Large intestine (tissue), 3 donors: ENCODE measurements around the gene FAM180A. TPM values are rescaled to one million over a fixed set of nuclear protein-coding genes. Genes with fewer than 3 reads are reported as not detected.

ENCODE experiments used
- DNase-seq, 2 donors: peaks; one replicate each; pipeline versions ENCODE4 v3.0.0 to v3.0.0-alpha.2; 2013
- H3K27ac ChIP-seq: one replicate; pipeline ENCODE4 v1.5.1; 2013; ENCODE audit warnings: low read length
- H3K27me3 ChIP-seq: 2 replicates; pipeline ENCODE4 v1.6.1; 2013; ENCODE audit warnings: low read length; ENCODE audit not compliant: control insufficient read depth, insufficient read depth
- H3K36me3 ChIP-seq: 2 replicates; pipeline ENCODE4 v1.6.1; 2013; ENCODE audit warnings: low read length; ENCODE audit not compliant: control insufficient read depth, insufficient read depth
- H3K4me1 ChIP-seq: one replicate; pipeline ENCODE4 v1.6.1; 2013; ENCODE audit warnings: low read length; ENCODE audit not compliant: control insufficient read depth, insufficient read depth
- H3K4me3 ChIP-seq: one replicate; pipeline ENCODE4 v1.5.1; 2013; ENCODE audit warnings: low read length
- H3K9me3 ChIP-seq: one replicate; pipeline ENCODE4 v1.6.1; 2013; ENCODE audit warnings: mild to moderate bottlenecking, low read depth, low read length, moderate library complexity; ENCODE audit not compliant: control insufficient read depth
- WGBS: methylation state at CpG from one replicate; pipeline ENCODE4 v1.1.5; 2013; ENCODE audit warnings: low lambda C conversion rate; ENCODE audit not compliant: insufficient coverage; 5-methylcytosine and 5-hydroxymethylcytosine counted together
- polyA plus RNA-seq: library from polyadenylated mRNA; unstranded; fragments of 120-200 nt; gene quantifications from one replicate; pipeline ENCODE4 v1.2.1, GENCODE V29; 2013

Gene FAM180A
- polyA plus RNA-seq, 1 donor = not detected

DNA sequence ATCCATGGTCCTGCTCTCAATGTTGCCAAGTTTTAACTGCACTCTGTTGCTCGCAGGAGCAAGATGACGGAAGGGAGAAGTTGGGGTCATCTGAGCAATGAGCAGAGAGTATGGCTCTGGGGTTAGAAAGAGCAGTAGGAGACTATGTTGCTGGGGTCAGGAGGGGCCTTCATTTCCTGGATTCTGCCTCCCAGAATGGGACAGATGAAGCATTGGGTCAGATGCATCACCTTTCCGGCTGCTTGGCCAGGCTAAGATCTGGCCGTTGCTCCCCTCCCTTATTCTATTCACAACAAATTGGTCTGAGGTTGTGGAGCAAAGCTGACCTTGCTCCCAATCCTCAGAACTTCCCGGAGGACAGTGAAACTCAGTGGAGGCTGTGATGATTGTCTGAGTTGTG is 63.9 kb downstream of the FAM180A start:
- H3K27me3 ChIP-seq = no peaks in the 10 kb centered on the region
- WGBS = 100% methylated on average over 1 of the region's 5 CpGs
- DNase-seq = no peak
- H3K4me3 ChIP-seq = no peak overlapping the region
- H3K27ac ChIP-seq = no peak overlapping the region
- H3K9me3 ChIP-seq = no peaks in the 10 kb centered on the region
- H3K4me1 ChIP-seq = no peaks in the 10 kb centered on the region
- H3K36me3 ChIP-seq = peaks cover 6% of the 10 kb centered on the region

DNA sequence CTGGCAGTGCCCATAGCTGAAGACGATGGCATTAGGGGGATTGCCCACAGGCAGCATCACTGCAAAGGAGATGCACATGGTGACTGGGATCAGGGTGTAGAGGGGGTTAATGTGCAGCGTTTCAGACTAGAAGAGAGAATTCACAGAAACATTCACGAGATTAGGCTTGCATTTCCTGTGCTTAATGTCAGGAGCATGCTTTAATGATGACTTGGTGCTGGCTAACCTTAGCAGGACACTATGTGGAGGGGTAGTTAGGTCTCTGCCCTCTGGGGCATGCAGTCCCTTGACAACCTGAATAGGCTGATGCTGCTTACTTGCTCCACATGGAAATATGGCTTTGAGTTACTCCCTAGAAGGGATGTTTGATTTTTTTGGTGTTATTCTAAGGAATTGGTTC is 64.5 kb downstream of the FAM180A start:
- Histone ChIP-seq H3K36me3 (peaks cover 6% of the 10 kb centered on the region), H3K4me1 (no peaks in the 10 kb centered on the region), H3K27me3 (no peaks in the 10 kb centered on the region), H3K4me3 (no peak overlapping the region), H3K9me3 (no peaks in the 10 kb centered on the region), H3K27ac (no peak overlapping the region)
- no peak for DNase-seq
- no CpG with 5 or more reads among the region's 3 CpGs for WGBS

DNA sequence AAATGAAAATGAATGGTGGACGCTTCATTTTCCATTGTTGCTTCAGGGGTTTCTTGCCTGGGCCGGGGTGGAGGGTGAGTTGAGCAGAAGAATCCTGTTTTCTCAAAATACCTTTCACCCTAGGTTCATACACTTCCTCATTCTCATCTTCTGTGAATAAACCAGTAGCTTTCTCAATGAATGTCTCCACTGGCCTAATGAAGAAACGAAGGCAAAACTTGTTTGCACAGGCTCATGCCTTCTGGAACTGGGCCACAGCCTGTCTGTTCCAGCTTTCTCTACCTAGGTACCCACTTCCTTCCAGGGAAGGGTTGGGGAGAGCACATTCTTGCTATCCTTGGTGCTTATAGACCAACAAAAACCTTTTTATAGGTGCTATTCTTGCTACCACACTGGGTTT is 65.0 kb downstream of the FAM180A start:
- Histone ChIP-seq H3K36me3 (peaks cover 11% of the 10 kb centered on the region), H3K4me1 (no peaks in the 10 kb centered on the region), H3K4me3 (no peak overlapping the region), H3K27me3 (no peaks in the 10 kb centered on the region), H3K27ac (no peak overlapping the region), H3K9me3 (no peaks in the 10 kb centered on the region)
- no peak for DNase-seq
- no CpG with 5 or more reads among the region's 3 CpGs for WGBS

DNA sequence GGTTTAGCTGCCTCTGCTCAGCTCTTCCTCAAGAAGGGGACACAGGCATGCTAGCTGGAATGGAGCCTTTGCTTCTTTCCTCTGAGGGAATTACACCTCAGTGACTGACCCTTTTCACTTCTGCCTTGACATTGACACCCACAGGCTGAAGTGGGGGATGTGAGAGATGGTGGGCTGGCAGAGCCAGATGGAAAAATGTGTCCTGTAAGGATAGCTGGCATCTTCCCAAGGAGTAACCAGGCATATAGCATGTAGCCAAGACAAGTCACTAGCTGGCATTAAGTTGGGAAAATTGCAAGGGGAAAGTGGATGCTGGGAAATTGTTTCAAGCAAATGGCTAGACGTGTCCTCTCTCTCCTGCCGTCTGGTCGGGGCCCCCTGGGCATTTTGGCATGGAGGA is 66.4 kb downstream of the FAM180A start:
- Histone ChIP-seq H3K36me3 (peaks cover 17% of the 10 kb centered on the region), H3K4me3 (no peak overlapping the region), H3K27me3 (no peaks in the 10 kb centered on the region), H3K9me3 (no peaks in the 10 kb centered on the region), H3K27ac (no peak overlapping the region), H3K4me1 (no peaks in the 10 kb centered on the region)
- DNase-seq = no peak
- WGBS = no CpG with 5 or more reads among the region's 3 CpGs

DNA sequence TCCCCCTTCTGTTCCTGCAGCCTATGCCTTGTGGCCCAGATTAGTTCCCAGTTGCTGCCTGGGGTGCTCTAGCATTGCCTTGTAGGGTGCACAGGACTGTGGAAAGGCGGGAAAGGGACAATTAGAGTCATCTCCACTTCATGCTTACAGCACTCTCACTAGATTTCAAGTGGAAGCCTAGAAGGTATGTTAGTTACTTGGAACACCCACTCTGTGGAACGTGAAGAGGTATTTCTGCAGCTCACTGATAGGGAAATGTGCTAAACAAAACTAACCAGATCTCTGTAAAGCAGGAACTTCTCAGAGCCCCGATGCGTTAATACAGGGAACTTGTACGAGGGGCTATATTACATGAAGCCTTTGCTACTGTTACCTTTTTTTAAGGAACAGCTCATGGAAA is 66.9 kb downstream of the FAM180A start:
- no peaks in the 10 kb centered on the region for H3K27me3 ChIP-seq
- H3K9me3 ChIP-seq = no peaks in the 10 kb centered on the region
- no peak overlapping the region for H3K4me3 ChIP-seq
- no peak overlapping the region for H3K27ac ChIP-seq
- DNase-seq = no peak
- H3K4me1 ChIP-seq = no peaks in the 10 kb centered on the region
- WGBS = no CpG with 5 or more reads among the region's 5 CpGs
- peaks cover 17% of the 10 kb centered on the region for H3K36me3 ChIP-seq

Other genes starting within 250 kb of the FAM180A start
- 18.8 TPM for gene CNOT4, start 238.7 kb downstream of the FAM180A start, polyA plus RNA-seq
- gene NUP205, start 190.9 kb downstream of the FAM180A start, polyA plus RNA-seq = 41.0 TPM
- 46.7 TPM for gene STMP1, start 86.3 kb downstream of the FAM180A start, polyA plus RNA-seq
- 1.1 TPM for gene SLC13A4, start 20.6 kb downstream of the FAM180A start, polyA plus RNA-seq
- 92.1 TPM for gene MTPN, start 228.5 kb upstream of the FAM180A start, polyA plus RNA-seq